ENCODE data around the gene FOXP3.

The FOXP3 gene

GRCh38 chrX:49268702-49269009 is 4.1 kb upstream of the FOXP3 start:
- Mint-ChIP-seq H3K36me3 (ENCODE audit: low read depth) (peaks cover 7% of the 10 kb centered on the region), H3K27me3 (ENCODE audit: low read depth) (no peaks in the 10 kb centered on the region), H3K4me3 (peak overlapping the region; percentile 93), H3K9me3 (no peaks in the 10 kb centered on the region), H3K4me1 (ENCODE audit: low read depth) (peaks cover 39% of the 10 kb centered on the region), H3K27ac (peak overlapping the region; percentile 99)

- Mint-ChIP-seq H3K4me1 (ENCODE audit: low read depth) (peaks cover 39% of the 10 kb centered on the region), H3K27me3 (ENCODE audit: low read depth) (no peaks in the 10 kb centered on the region), H3K4me3 (peak overlapping the region; percentile 74), H3K27ac (no peak overlapping the region), H3K9me3 (no peaks in the 10 kb centered on the region), H3K36me3 (ENCODE audit: low read depth) (peaks cover 11% of the 10 kb centered on the region)
Measured at GRCh38 chrX:49266523-49267445, 2.3 kb upstream of the FOXP3 start.

- Mint-ChIP-seq H3K4me3 (peak overlapping the region; percentile 80), H3K9me3 (no peaks in the 10 kb centered on the region), H3K27me3 (ENCODE audit: low read depth) (no peaks in the 10 kb centered on the region), H3K27ac (peak overlapping the region; percentile 42), H3K36me3 (ENCODE audit: low read depth) (peaks cover 7% of the 10 kb centered on the region), H3K4me1 (ENCODE audit: low read depth) (peaks cover 39% of the 10 kb centered on the region)
Measured at GRCh38 chrX:49263631-49264030, 879 bp downstream of the FOXP3 start.

- Mint-ChIP-seq H3K27me3 (ENCODE audit: low read depth) (no peaks in the 10 kb centered on the region), H3K4me3 (peak overlapping the region; percentile 75), H3K27ac (no peak overlapping the region), H3K36me3 (ENCODE audit: low read depth) (peaks cover 7% of the 10 kb centered on the region), H3K4me1 (ENCODE audit: low read depth) (peaks cover 35% of the 10 kb centered on the region), H3K9me3 (no peaks in the 10 kb centered on the region)
Measured at GRCh38 chrX:49262603-49263002, 1.9 kb downstream of the FOXP3 start.

GRCh38 chrX:49260221-49260985 is 4.1 kb downstream of the FOXP3 start:
- Mint-ChIP-seq H3K36me3 (ENCODE audit: low read depth) (peaks cover 8% of the 10 kb centered on the region), H3K4me1 (ENCODE audit: low read depth) (peaks cover 31% of the 10 kb centered on the region)

GRCh38 chrX:49258749-49259124 is 5.8 kb downstream of the FOXP3 start:
- Mint-ChIP-seq H3K27ac (no peak overlapping the region), H3K27me3 (ENCODE audit: low read depth) (no peaks in the 10 kb centered on the region), H3K36me3 (ENCODE audit: low read depth) (peaks cover 8% of the 10 kb centered on the region), H3K4me1 (ENCODE audit: low read depth) (peaks cover 21% of the 10 kb centered on the region), H3K4me3 (peak overlapping the region; percentile 9), H3K9me3 (no peaks in the 10 kb centered on the region)

More at GRCh38 chrX:49260221-49260985, 4.1 kb downstream of the FOXP3 start:
- H3K27ac Mint-ChIP-seq = peak overlapping the region; percentile 36
- no peaks in the 10 kb centered on the region for H3K9me3 Mint-ChIP-seq
- H3K27me3 Mint-ChIP-seq (ENCODE audit: low read depth) = no peaks in the 10 kb centered on the region
- no peak overlapping the region for H3K4me3 Mint-ChIP-seq

GRCh38 chrX:49257846-49258748 is 6.4 kb downstream of the FOXP3 start:
- Mint-ChIP-seq H3K9me3 (no peaks in the 10 kb centered on the region), H3K27ac (peak overlapping the region; percentile 26), H3K4me3 (no peak overlapping the region), H3K27me3 (ENCODE audit: low read depth) (no peaks in the 10 kb centered on the region), H3K4me1 (ENCODE audit: low read depth) (peaks cover 19% of the 10 kb centered on the region), H3K36me3 (ENCODE audit: low read depth) (peaks cover 8% of the 10 kb centered on the region)

- Mint-ChIP-seq H3K9me3 (no peaks in the 10 kb centered on the region), H3K27me3 (ENCODE audit: low read depth) (no peaks in the 10 kb centered on the region), H3K4me3 (no peak overlapping the region), H3K4me1 (ENCODE audit: low read depth) (peaks cover 12% of the 10 kb centered on the region), H3K27ac (peak overlapping the region; percentile 26), H3K36me3 (ENCODE audit: low read depth) (peaks cover 11% of the 10 kb centered on the region)
Measured at GRCh38 chrX:49257074-49257790, 7.3 kb downstream of the FOXP3 start.

- Mint-ChIP-seq H3K4me1 (ENCODE audit: low read depth) (peaks cover 10% of the 10 kb centered on the region), H3K27me3 (ENCODE audit: low read depth) (no peaks in the 10 kb centered on the region), H3K4me3 (no peak overlapping the region), H3K9me3 (no peaks in the 10 kb centered on the region), H3K36me3 (ENCODE audit: low read depth) (peaks cover 9% of the 10 kb centered on the region), H3K27ac (no peak overlapping the region)
Measured at GRCh38 chrX:49256268-49256995, 8.1 kb downstream of the FOXP3 start.

- no peaks in the 10 kb centered on the region for H3K27me3 Mint-ChIP-seq (ENCODE audit: low read depth)
Measured at GRCh38 chrX:49254639-49255038, 9.9 kb downstream of the FOXP3 start.

GRCh38 chrX:49251325-49251724 is 13.2 kb downstream of the FOXP3 start:
- H3K36me3 Mint-ChIP-seq (ENCODE audit: low read depth) = peaks cover 15% of the 10 kb centered on the region
- H3K27me3 Mint-ChIP-seq (ENCODE audit: low read depth) = no peaks in the 10 kb centered on the region
- H3K4me1 Mint-ChIP-seq (ENCODE audit: low read depth) = peaks cover 2% of the 10 kb centered on the region
- no peak overlapping the region for H3K27ac Mint-ChIP-seq
- no peaks in the 10 kb centered on the region for H3K9me3 Mint-ChIP-seq
- H3K4me3 Mint-ChIP-seq = no peak overlapping the region

More at GRCh38 chrX:49254639-49255038, 9.9 kb downstream of the FOXP3 start:
- Mint-ChIP-seq H3K4me3 (no peak overlapping the region), H3K27ac (no peak overlapping the region), H3K9me3 (no peaks in the 10 kb centered on the region), H3K36me3 (ENCODE audit: low read depth) (peaks cover 15% of the 10 kb centered on the region), H3K4me1 (ENCODE audit: low read depth) (peaks cover 10% of the 10 kb centered on the region)

- H3K4me1 Mint-ChIP-seq (ENCODE audit: low read depth) = peaks cover 2% of the 10 kb centered on the region
- H3K36me3 Mint-ChIP-seq (ENCODE audit: low read depth) = peaks cover 17% of the 10 kb centered on the region
- H3K27me3 Mint-ChIP-seq (ENCODE audit: low read depth) = no peaks in the 10 kb centered on the region
- no peak overlapping the region for H3K27ac Mint-ChIP-seq
- H3K4me3 Mint-ChIP-seq = no peak overlapping the region
- H3K9me3 Mint-ChIP-seq = no peaks in the 10 kb centered on the region
Measured at GRCh38 chrX:49250578-49250977, 13.9 kb downstream of the FOXP3 start.

- Mint-ChIP-seq H3K4me3 (no peak overlapping the region), H3K27me3 (ENCODE audit: low read depth) (no peaks in the 10 kb centered on the region), H3K4me1 (ENCODE audit: low read depth) (peaks cover 2% of the 10 kb centered on the region), H3K36me3 (ENCODE audit: low read depth) (peaks cover 17% of the 10 kb centered on the region), H3K9me3 (no peaks in the 10 kb centered on the region), H3K27ac (no peak overlapping the region)
Measured at GRCh38 chrX:49250066-49250465, 14.4 kb downstream of the FOXP3 start.
